ENCODE data around the gene RIOX2.

DNA sequence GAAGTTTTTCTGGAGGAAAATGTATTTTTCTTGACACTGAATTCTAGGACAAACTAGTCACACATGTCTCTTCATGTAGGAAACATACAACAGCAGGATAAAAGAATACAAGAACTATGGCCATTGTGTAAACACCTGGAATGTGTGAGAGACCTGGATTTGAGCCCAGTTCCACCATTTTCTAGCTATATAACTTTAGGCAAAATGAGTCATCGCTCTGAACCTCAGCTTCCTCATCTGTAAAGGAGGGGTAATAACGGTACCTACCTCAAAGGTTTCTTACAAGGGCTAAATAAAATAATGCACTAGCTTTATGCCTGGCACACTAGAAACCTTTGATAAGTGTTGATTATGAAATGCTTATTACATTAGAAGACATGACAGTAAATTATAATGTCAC, 57.8 kb downstream of the RIOX2 start:
- TF ChIP-seq MAZ (IDR thresholded peaks at IDR 0.05; ENCODE audit: borderline replicate concordance, low read depth, low read length) (no peak), MAZ (CRISPR knock-in tag; IDR thresholded peaks at IDR 0.05; ENCODE audit: low read depth) (no peak), CTCF (CRISPR knock-in tag; IDR thresholded peaks at IDR 0.05) (no peak), NBN (conservative IDR thresholded peaks at IDR 0.05) (no peak), ZNF7 (CRISPR knock-in tag; IDR thresholded peaks at IDR 0.05) (no peak), ETV6 (CRISPR knock-in tag; conservative IDR thresholded peaks at IDR 0.05) (no peak), KDM3A (CRISPR knock-in tag; IDR thresholded peaks at IDR 0.05; ENCODE audit: low read depth) (no peak), ZNF274 (CRISPR knock-in tag; IDR thresholded peaks at IDR 0.05) (no peak), ZNF407 (CRISPR knock-in tag; IDR thresholded peaks at IDR 0.05; ENCODE audit: not compliant biosample characterization) (no peak), NR2C2 (CRISPR knock-in tag; IDR thresholded peaks at IDR 0.05; ENCODE audit: borderline replicate concordance) (no peak), ZFYVE20 (CRISPR knock-in tag; IDR thresholded peaks at IDR 0.05; ENCODE audit: borderline replicate concordance, low read depth) (no peak)
- TF ChIP-seq, protein P1, sequence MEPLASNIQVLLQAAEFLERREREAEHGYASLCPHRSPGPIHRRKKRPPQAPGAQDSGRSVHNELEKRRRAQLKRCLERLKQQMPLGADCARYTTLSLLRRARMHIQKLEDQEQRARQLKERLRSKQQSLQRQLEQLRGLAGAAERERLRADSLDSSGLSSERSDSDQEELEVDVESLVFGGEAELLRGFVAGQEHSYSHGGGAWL (CRISPR knock-in tag; IDR thresholded peaks at IDR 0.05): no peak
- TF ChIP-seq, protein P2, sequence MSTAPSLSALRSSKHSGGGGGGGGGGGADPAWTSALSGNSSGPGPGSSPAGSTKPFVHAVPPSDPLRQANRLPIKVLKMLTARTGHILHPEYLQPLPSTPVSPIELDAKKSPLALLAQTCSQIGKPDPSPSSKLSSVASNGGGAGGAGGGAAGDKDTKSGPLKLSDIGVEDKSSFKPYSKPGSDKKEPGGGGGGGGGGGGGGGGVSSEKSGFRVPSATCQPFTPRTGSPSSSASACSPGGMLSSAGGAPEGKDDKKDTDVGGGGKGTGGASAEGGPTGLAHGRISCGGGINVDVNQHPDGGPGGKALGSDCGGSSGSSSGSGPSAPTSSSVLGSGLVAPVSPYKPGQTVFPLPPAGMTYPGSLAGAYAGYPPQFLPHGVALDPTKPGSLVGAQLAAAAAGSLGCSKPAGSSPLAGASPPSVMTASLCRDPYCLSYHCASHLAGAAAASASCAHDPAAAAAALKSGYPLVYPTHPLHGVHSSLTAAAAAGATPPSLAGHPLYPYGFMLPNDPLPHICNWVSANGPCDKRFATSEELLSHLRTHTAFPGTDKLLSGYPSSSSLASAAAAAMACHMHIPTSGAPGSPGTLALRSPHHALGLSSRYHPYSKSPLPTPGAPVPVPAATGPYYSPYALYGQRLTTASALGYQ (CRISPR knock-in tag; IDR thresholded peaks at IDR 0.05): no peak

Measured in HepG2 (cell line).